GM21717 (cell line): ENCODE data around the gene CBX7.

Experiments used
- ATAC-seq: cut with Tn5 transposase; IDR thresholded peaks from one replicate; pipeline ENCODE4 v1.9.1; 2021; ENCODE audit warnings: mild to moderate bottlenecking, moderate library complexity; ENCODE audit not compliant: unreplicated experiment

Gene CBX7

GRCh38 chr22:39148026-39148726 lies 4.3 kb downstream of the CBX7 start:
- ATAC-seq: no peak

- ATAC-seq: no peak
These were observed 5.0 kb downstream of the CBX7 start for GRCh38 chr22:39147335-39148025.

- no peak for ATAC-seq
These were observed 6.0 kb downstream of the CBX7 start for GRCh38 chr22:39146256-39147101.

- no peak for ATAC-seq
These were observed 8.2 kb downstream of the CBX7 start for GRCh38 chr22:39144101-39144767.

- no peak for ATAC-seq
These were observed 10.3 kb downstream of the CBX7 start for GRCh38 chr22:39142088-39142680.

GRCh38 chr22:39139933-39140332 lies 12.5 kb downstream of the CBX7 start:
- ATAC-seq: no peak

GRCh38 chr22:39138357-39138997 lies 14.0 kb downstream of the CBX7 start:
- no peak for ATAC-seq

GRCh38 chr22:39136317-39136716 lies 16.2 kb downstream of the CBX7 start:
- no peak for ATAC-seq

- no peak for ATAC-seq
These were observed 17.2 kb downstream of the CBX7 start for GRCh38 chr22:39135092-39135896.

GRCh38 chr22:39134366-39135091 lies 18.0 kb downstream of the CBX7 start:
- ATAC-seq: no peak

- no peak for ATAC-seq
These were observed 18.6 kb downstream of the CBX7 start for GRCh38 chr22:39133871-39134270.

- no peak for ATAC-seq
These were observed 19.5 kb downstream of the CBX7 start for GRCh38 chr22:39132871-39133524.

GRCh38 chr22:39132281-39132680 lies 20.2 kb downstream of the CBX7 start:
- no peak for ATAC-seq

- no peak for ATAC-seq
These were observed 21.3 kb downstream of the CBX7 start for GRCh38 chr22:39130892-39131855.

GRCh38 chr22:39130152-39130704 lies 22.3 kb downstream of the CBX7 start:
- no peak for ATAC-seq

- no peak for ATAC-seq
These were observed 22.7 kb downstream of the CBX7 start for GRCh38 chr22:39129746-39130145.

GRCh38 chr22:39129081-39129480 lies 23.4 kb downstream of the CBX7 start:
- no peak for ATAC-seq
